ENCODE measurements around the gene TMEM132E. TPM values are rescaled to one million over a fixed set of nuclear protein-coding genes. Genes with fewer than 3 reads are reported as not detected.
A peak's percentile ranks its signal among the peaks of the same experiment; 100 is the strongest.

The TMEM132E gene
- total RNA-seq, 3 donors from 2014 or later (not counting 1 experiment from before 2014, with no cell fraction given), result 0.05 to 0.08 TPM; not detected in 1

GRCh38 chr17:34542700-34543336 is 36.6 kb upstream of the TMEM132E start:
- no peaks in the 10 kb centered on the region for H3K36me3 ChIP-seq (ENCODE audit: control insufficient read depth, insufficient read depth, low read length)
- ATAC-seq, result peak in 1 of 3 donors; percentile 68
- TF ChIP-seq CTCF (IDR thresholded peaks at IDR 0.05), result peak; percentile 81
- no peaks in the 10 kb centered on the region for H3K4me1 ChIP-seq (ENCODE audit: control insufficient read depth, insufficient read depth, low read length)
- peak; percentile 40 to 75 for DNase-seq
- H3K9me3 ChIP-seq (ENCODE audit: control insufficient read depth, insufficient read depth, low read length), result no peaks in the 10 kb centered on the region
- 18% methylated on average over 8 of the region's 8 CpGs for WGBS (ENCODE audit: insufficient coverage)
- no peak overlapping the region for H3K4me3 ChIP-seq (ENCODE audit: low read length)
- no peaks in the 10 kb centered on the region for H3K27me3 ChIP-seq (ENCODE audit: control insufficient read depth, insufficient read depth, low read length)
- intact Hi-C loops (cut with micrococcal nuclease), result loop anchor here (1.0 to 10.0 kb wide), 4 partner anchors 95 to 1204 kb away; partner anchors contain the start of genes LIG3 and RAD51D
- H3K36me3 Mint-ChIP-seq, result no peaks in the 10 kb centered on the region
- no peaks in the 10 kb centered on the region for H3K9me3 Mint-ChIP-seq
- H3K27me3 Mint-ChIP-seq (ENCODE audit: low read depth in 2 of 2), result peaks cover 9 to 37% of the 10 kb centered on the region in 2 donors
- no peak overlapping the region for H3K27ac Mint-ChIP-seq
- no peak overlapping the region for H3K27ac ChIP-seq (ENCODE audit: low read length)
- no peak overlapping the region for H3K4me3 Mint-ChIP-seq
- no peaks in the 10 kb centered on the region for H3K4me1 Mint-ChIP-seq

- Histone ChIP-seq H3K27ac (ENCODE audit: low read length) (no peak overlapping the region), H3K36me3 (ENCODE audit: control insufficient read depth, insufficient read depth, low read length) (no peaks in the 10 kb centered on the region), H3K4me3 (ENCODE audit: low read length) (no peak overlapping the region), H3K9me3 (ENCODE audit: control insufficient read depth, insufficient read depth, low read length) (no peaks in the 10 kb centered on the region), H3K4me1 (ENCODE audit: control insufficient read depth, insufficient read depth, low read length) (no peaks in the 10 kb centered on the region), H3K27me3 (ENCODE audit: control insufficient read depth, insufficient read depth, low read length) (no peaks in the 10 kb centered on the region)
- peaks cover 5% of the 10 kb centered on the region in 2 donors for H3K4me1 Mint-ChIP-seq
- no peak for DNase-seq
- no peak for ATAC-seq
- H3K36me3 Mint-ChIP-seq, result no peaks in the 10 kb centered on the region
- H3K27ac Mint-ChIP-seq, result no peak overlapping the region
- no peaks in the 10 kb centered on the region for H3K9me3 Mint-ChIP-seq
- WGBS (ENCODE audit: insufficient coverage), result 64% methylated on average over 3 of the region's 3 CpGs
- no peak overlapping the region for H3K4me3 Mint-ChIP-seq
- peaks cover 12 to 26% of the 10 kb centered on the region in 2 donors for H3K27me3 Mint-ChIP-seq (ENCODE audit: low read depth in 2 of 2)
- intact Hi-C loops (cut with micrococcal nuclease), result loop anchor here (10.0 kb wide), 1 partner anchor 437 kb away; the partner anchor contains the start of gene LIG3
- TF ChIP-seq CTCF (IDR thresholded peaks at IDR 0.05), result no peak
Observed at GRCh38 chr17:34547453-34548063, 31.8 kb upstream of the TMEM132E start.

- no peak for DNase-seq
- no peaks in the 10 kb centered on the region for H3K9me3 ChIP-seq (ENCODE audit: control insufficient read depth, insufficient read depth, low read length)
- no peak for TF ChIP-seq CTCF (IDR thresholded peaks at IDR 0.05)
- 73% methylated on average over 6 of the region's 6 CpGs for WGBS (ENCODE audit: insufficient coverage)
- no peak overlapping the region for H3K27ac ChIP-seq (ENCODE audit: low read length)
- no peak overlapping the region for H3K4me3 ChIP-seq (ENCODE audit: low read length)
- intact Hi-C loops (cut with micrococcal nuclease), result loop anchor here (10.0 kb wide), 1 partner anchor 435 kb away; the partner anchor contains the start of gene LIG3
- Mint-ChIP-seq H3K36me3 (no peaks in the 10 kb centered on the region), H3K9me3 (no peaks in the 10 kb centered on the region), H3K27me3 (ENCODE audit: low read depth in 2 of 2) (peaks cover 19 to 24% of the 10 kb centered on the region in 2 donors), H3K4me3 (no peak overlapping the region), H3K27ac (no peak overlapping the region), H3K4me1 (peaks cover 5% of the 10 kb centered on the region in 2 donors)
- no peaks in the 10 kb centered on the region for H3K4me1 ChIP-seq (ENCODE audit: control insufficient read depth, insufficient read depth, low read length)
- ATAC-seq, result no peak
- no peaks in the 10 kb centered on the region for H3K36me3 ChIP-seq (ENCODE audit: control insufficient read depth, insufficient read depth, low read length)
- H3K27me3 ChIP-seq (ENCODE audit: control insufficient read depth, insufficient read depth, low read length), result no peaks in the 10 kb centered on the region
Observed at GRCh38 chr17:34549966-34550365, 29.4 kb upstream of the TMEM132E start.
